ENCODE data around the gene RPL36AL.

RPL36AL gene

DNA sequence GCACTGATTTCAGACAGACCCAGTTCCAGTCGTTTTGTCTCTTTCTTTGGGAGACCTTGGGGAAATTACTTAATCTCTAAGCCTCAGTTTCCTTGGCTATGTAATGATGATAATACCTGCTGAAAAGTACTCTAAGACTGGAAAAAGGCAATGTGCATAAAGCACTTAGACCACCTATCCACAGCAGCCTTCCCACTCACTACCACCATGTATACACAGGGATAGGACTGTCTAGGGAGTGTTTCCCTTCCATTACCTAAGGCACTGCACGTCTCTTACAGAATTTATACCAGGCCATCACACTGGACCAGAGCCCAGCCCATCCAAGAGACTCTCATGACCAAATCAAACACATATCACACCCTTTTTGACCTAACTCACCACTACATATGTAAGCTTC, 40.6 kb downstream of the RPL36AL start:
- DNase-seq: no peak

DNA sequence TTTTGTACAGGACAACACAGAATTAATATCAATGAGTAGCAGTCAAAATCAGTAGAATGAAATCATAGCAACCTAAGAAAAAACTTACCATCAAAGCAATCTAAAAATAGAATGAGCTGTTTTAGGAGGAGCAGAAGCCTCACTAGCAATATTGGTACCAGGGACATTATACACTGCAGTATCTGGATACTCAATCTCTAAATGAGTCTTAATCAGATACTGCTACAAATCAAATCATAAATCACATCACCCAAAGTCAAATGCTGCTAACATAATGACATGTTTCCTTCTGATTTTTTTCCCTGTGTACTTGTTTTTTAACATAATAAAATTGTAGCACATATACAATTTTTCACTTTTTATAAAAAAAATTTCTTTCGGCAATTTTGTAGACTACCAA, 42.3 kb downstream of the RPL36AL start:
- DNase-seq: no peak

DNA sequence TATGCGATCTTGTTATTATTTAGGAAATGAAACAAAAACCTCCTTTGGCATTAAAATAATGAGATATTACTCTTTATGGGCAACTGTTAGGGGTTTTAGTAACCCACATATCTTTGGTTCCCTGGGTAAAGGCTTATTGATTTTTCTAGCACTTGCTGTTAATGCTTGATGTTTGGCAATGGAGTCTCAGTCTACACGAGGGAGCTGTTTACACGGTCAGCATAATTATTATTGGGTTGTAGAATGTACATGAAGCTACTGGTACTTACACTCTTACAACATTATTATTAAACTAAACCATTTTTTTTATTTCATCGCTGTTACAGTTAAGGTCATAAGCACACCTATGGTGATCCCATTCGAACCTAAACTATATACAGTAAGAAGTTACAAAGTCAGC, 46.4 kb downstream of the RPL36AL start:
- no peak for DNase-seq

DNA sequence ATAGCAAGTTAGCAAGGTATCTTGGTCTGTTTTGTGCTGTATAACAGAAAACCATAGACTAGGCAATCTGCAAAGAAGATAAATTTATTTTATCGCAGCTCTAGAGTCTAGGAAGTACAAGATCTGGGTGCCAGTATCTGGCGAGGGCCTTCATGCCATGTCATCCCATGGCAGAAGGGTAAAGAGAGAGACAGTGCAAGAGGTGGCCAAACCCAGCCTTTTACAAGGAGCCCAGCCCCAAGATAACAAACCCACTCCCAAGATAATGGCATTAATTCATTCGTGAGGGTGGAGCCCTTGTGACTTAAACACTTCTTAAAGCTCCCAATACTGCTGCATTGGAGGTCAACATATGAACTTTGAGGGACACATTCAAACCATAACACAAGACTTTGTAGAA, 51.1 kb downstream of the RPL36AL start:
- DNase-seq: no peak
